CD4-positive, CD25-positive, alpha-beta regulatory T cell (primary cell): ENCODE results near the gene F10. TPM values are rescaled to one million over a fixed set of nuclear protein-coding genes. Genes with fewer than 3 reads are reported as not detected.

Experiments
- ATAC-seq, 2 donors: fragments of 150-1000 bp; cut with Tn5 transposase; one replicate each; pipeline ENCODE4 v1.10.0; 2021; ENCODE audit warnings: low read depth in 2 of 2, moderate number of reproducible peaks in 2 of 2, moderate library complexity in 1 of 2
- DNase-seq, 3 donors: peaks; one replicate each; pipeline versions ENCODE4 v3.0.0 to v3.0.0-alpha.2; 2012 to 2022; ENCODE audit warnings: mixed read lengths in 1 of 3
- H3K27ac ChIP-seq: one replicate; pipeline ENCODE4 v1.7.0; 2013; ENCODE audit warnings: mild to moderate bottlenecking, low read length; ENCODE audit not compliant: insufficient read depth, poor library complexity, severe bottlenecking
- H3K27me3 ChIP-seq: one replicate; pipeline ENCODE4 v1.7.0; 2013; ENCODE audit warnings: low read length; ENCODE audit not compliant: control insufficient read depth, insufficient read depth
- H3K36me3 ChIP-seq: one replicate; pipeline ENCODE4 v1.7.0; 2013; ENCODE audit warnings: mild to moderate bottlenecking, low read length, moderate library complexity; ENCODE audit not compliant: control insufficient read depth, insufficient read depth
- H3K4me1 ChIP-seq: 2 replicates; pipeline ENCODE4 v1.7.0; 2013; ENCODE audit warnings: mild to moderate bottlenecking, low read length; ENCODE audit not compliant: insufficient read depth, control insufficient read depth, poor library complexity, severe bottlenecking
- H3K4me3 ChIP-seq: one replicate; pipeline ENCODE4 v1.7.0; 2013; ENCODE audit warnings: low read depth, mild to moderate bottlenecking, low read length, moderate library complexity
- H3K9me3 ChIP-seq, 2 experiments: 1 replicate in 1 of 2; 2 replicates in 1 of 2; pipeline ENCODE4 v1.7.0; 2013; ENCODE audit warnings: low read length in 2 of 2, mild to moderate bottlenecking in 1 of 2, moderate library complexity in 1 of 2; ENCODE audit not compliant: control insufficient read depth in 2 of 2
- H3K27ac Mint-ChIP-seq, 3 donors: one replicate each; pipeline ENCODE4 v1.8.0; 2020 to 2022; ENCODE audit warnings: mild to moderate bottlenecking in 3 of 3, mixed read lengths in 3 of 3, moderate library complexity in 2 of 3
- H3K27me3 Mint-ChIP-seq: one replicate; pipeline ENCODE4 v1.8.0; 2022; ENCODE audit warnings: mild to moderate bottlenecking, mixed read lengths
- H3K36me3 Mint-ChIP-seq: one replicate; pipeline ENCODE4 v1.8.0; 2020; ENCODE audit warnings: mixed read lengths
- H3K4me1 Mint-ChIP-seq, 4 donors: one replicate each; pipeline ENCODE4 v1.8.0; 2020 to 2022; ENCODE audit warnings: mixed read lengths in 4 of 4, mild to moderate bottlenecking in 1 of 4
- H3K4me3 Mint-ChIP-seq, 4 donors: one replicate each; pipeline ENCODE4 v1.8.0; 2020 to 2022; ENCODE audit warnings: mild to moderate bottlenecking in 4 of 4, mixed read lengths in 4 of 4, moderate library complexity in 3 of 4
- H3K9me3 Mint-ChIP-seq, 7 donors: one replicate each; pipeline ENCODE4 v1.8.0; 2020 to 2022; ENCODE audit warnings: mixed read lengths in 7 of 7, mild to moderate bottlenecking in 3 of 7, moderate library complexity in 2 of 7
- polyA plus RNA-seq, 4 donors: library from polyadenylated mRNA; unstranded; fragments of 300-500 nt; fragmentation: Illumina TruSeq; gene quantifications; one replicate each; pipeline ENCODE4 v1.2.3, GENCODE V29; 2021
- total RNA-seq: library from RNA; stranded (reverse); gene quantifications from one replicate; pipeline ENCODE4 v1.2.3, GENCODE V29; 2022

F10 gene
- total and polyA plus RNA-seq, 5 donors from 2014 or later = 0.11 TPM; not detected in 4

DNA sequence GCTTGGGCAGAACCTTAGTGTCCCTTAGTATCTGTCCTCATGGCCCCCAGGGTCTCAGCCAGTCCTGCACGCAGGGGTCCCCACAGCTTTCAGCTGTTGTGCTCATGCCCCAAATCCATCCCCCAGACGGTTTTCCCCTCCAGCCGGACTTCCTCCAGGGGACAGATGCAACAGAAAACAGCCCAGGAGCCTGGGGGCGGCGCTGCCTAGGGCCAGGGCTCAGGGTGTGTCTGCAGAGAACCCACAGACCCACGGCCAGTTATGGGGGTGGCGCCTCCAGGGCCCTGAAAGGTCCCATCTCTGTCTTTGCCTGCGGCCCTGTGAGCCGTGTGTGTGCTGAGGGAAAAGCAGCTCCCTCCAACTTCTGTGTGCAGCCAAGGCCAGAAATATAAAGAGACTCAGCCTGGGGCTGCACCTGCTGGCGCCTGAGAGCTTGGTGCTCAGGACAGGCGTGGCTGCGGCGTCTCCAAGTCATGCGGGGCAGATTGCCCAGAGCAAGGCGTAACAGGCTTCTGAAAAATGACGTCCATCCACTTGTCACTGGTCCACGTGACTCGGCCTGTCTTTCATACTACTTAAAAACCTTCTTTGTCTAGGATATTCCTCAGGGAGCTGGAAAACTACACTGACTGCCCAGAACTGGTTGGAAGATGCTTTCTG lies 39.1 kb upstream of the F10 start:
- no peaks in the 10 kb centered on the region for H3K4me1 ChIP-seq
- Mint-ChIP-seq H3K27me3 (no peaks in the 10 kb centered on the region), H3K4me3 (no peak overlapping the region), H3K36me3 (no peaks in the 10 kb centered on the region), H3K27ac (no peak overlapping the region), H3K4me1 (no peaks in the 10 kb centered on the region), H3K9me3 (no peaks in the 10 kb centered on the region)
- H3K27me3 ChIP-seq = no peaks in the 10 kb centered on the region
- H3K4me3 ChIP-seq = no peak overlapping the region
- no peak for ATAC-seq
- no peaks in the 10 kb centered on the region for H3K9me3 ChIP-seq
- H3K27ac ChIP-seq = no peak overlapping the region
- no peak for DNase-seq
- no peaks in the 10 kb centered on the region for H3K36me3 ChIP-seq

- no peak overlapping the region for H3K27ac ChIP-seq
- ATAC-seq (no peak), DNase-seq (no peak)
- H3K4me1 Mint-ChIP-seq = no peaks in the 10 kb centered on the region
- H3K27me3 Mint-ChIP-seq = no peaks in the 10 kb centered on the region
- no peaks in the 10 kb centered on the region for H3K36me3 ChIP-seq
- H3K4me3 Mint-ChIP-seq = no peak overlapping the region
- H3K9me3 ChIP-seq = no peaks in the 10 kb centered on the region
- H3K4me1 ChIP-seq = no peaks in the 10 kb centered on the region
- no peak overlapping the region for H3K4me3 ChIP-seq
- H3K36me3 Mint-ChIP-seq = no peaks in the 10 kb centered on the region
- no peaks in the 10 kb centered on the region for H3K9me3 Mint-ChIP-seq
- H3K27ac Mint-ChIP-seq = no peak overlapping the region
- H3K27me3 ChIP-seq = no peaks in the 10 kb centered on the region
Measured at GRCh38 chr13:113084094-113084942, 38.3 kb upstream of the F10 start.

DNA sequence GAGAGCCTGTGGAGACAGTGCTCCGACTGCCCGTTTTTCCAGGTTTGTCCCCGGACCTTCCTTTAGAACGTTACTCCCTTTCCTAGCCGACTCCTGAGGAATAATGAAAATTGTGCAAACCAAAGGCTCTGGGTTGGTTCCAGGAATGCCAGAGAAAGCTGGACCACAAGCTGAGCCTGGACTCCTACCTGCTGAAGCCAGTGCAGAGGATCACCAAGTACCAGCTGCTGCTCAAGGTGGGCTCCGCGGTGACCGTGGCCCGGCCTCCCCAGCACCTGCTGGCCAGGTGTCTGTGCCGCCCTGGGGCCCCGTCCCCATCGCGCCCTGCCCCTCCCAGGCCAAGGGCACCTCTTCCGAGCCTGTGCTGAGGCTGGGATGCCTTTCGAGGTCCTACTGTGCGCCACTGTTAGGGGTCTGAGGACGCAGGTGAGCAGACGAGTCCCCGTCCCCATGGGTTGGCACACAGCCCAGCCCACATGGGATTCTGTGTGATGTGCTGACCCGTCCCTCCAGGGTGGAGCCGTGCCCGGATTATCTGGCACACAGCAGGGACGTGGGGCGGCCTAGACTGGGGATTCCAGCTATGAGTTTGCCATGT lies 37.6 kb upstream of the F10 start:
- DNase-seq (no peak), ATAC-seq (no peak)
- Histone ChIP-seq H3K4me1 (no peaks in the 10 kb centered on the region), H3K27ac (no peak overlapping the region), H3K27me3 (no peaks in the 10 kb centered on the region), H3K36me3 (no peaks in the 10 kb centered on the region), H3K4me3 (no peak overlapping the region), H3K9me3 (no peaks in the 10 kb centered on the region)
- no peaks in the 10 kb centered on the region for H3K36me3 Mint-ChIP-seq
- no peaks in the 10 kb centered on the region for H3K27me3 Mint-ChIP-seq
- H3K9me3 Mint-ChIP-seq = no peaks in the 10 kb centered on the region
- no peaks in the 10 kb centered on the region for H3K4me1 Mint-ChIP-seq
- no peak overlapping the region for H3K4me3 Mint-ChIP-seq
- H3K27ac Mint-ChIP-seq = no peak overlapping the region

DNA sequence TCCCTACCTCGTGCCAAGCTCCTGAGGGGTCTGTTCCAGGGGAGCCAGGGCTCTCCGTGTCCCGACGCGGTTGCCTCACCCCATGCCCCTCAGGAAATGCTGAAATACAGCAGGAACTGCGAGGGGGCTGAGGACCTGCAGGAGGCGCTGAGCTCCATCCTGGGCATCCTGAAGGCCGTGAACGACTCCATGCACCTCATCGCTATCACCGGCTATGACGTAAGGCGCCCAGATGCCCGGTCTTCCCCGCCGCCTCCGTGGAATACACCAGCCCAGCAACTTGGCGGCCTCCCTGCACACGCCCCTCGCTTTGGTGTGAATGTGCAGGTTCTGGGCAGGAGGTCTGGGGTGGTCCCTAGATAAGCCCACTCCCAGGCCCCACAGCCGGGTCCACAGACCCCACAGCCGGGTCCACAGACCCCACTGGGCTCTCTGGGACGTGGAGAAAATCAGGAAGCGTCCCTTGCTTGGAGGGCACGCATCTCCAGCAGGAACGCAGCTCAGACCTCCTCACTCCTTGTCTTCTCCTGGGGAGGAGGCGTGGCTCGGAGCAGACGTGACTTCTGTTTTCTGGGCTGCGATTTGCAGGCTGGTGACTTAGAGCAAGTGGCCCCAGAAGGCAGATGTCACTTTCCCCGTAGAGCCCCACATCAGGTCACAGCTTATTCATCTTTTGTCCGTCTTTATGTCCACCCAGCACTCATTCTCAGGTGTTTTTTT lies 36.4 kb upstream of the F10 start:
- Mint-ChIP-seq H3K4me3 (no peak overlapping the region), H3K36me3 (no peaks in the 10 kb centered on the region), H3K27ac (no peak overlapping the region), H3K27me3 (no peaks in the 10 kb centered on the region), H3K9me3 (no peaks in the 10 kb centered on the region), H3K4me1 (no peaks in the 10 kb centered on the region)
- ATAC-seq = no peak
- Histone ChIP-seq H3K36me3 (no peaks in the 10 kb centered on the region), H3K4me1 (no peaks in the 10 kb centered on the region), H3K4me3 (no peak overlapping the region), H3K9me3 (no peaks in the 10 kb centered on the region), H3K27me3 (no peaks in the 10 kb centered on the region), H3K27ac (no peak overlapping the region)
- no peak for DNase-seq

- no peaks in the 10 kb centered on the region for H3K27me3 Mint-ChIP-seq
- Histone ChIP-seq H3K4me1 (no peaks in the 10 kb centered on the region), H3K4me3 (no peak overlapping the region), H3K9me3 (no peaks in the 10 kb centered on the region), H3K36me3 (no peaks in the 10 kb centered on the region), H3K27me3 (no peaks in the 10 kb centered on the region), H3K27ac (no peak overlapping the region)
- H3K36me3 Mint-ChIP-seq = no peaks in the 10 kb centered on the region
- no peaks in the 10 kb centered on the region for H3K4me1 Mint-ChIP-seq
- H3K27ac Mint-ChIP-seq = no peak overlapping the region
- DNase-seq (no peak), ATAC-seq (no peak)
- H3K4me3 Mint-ChIP-seq = no peak overlapping the region
- H3K9me3 Mint-ChIP-seq = no peaks in the 10 kb centered on the region
Measured at GRCh38 chr13:113086991-113087922, 35.3 kb upstream of the F10 start.

DNA sequence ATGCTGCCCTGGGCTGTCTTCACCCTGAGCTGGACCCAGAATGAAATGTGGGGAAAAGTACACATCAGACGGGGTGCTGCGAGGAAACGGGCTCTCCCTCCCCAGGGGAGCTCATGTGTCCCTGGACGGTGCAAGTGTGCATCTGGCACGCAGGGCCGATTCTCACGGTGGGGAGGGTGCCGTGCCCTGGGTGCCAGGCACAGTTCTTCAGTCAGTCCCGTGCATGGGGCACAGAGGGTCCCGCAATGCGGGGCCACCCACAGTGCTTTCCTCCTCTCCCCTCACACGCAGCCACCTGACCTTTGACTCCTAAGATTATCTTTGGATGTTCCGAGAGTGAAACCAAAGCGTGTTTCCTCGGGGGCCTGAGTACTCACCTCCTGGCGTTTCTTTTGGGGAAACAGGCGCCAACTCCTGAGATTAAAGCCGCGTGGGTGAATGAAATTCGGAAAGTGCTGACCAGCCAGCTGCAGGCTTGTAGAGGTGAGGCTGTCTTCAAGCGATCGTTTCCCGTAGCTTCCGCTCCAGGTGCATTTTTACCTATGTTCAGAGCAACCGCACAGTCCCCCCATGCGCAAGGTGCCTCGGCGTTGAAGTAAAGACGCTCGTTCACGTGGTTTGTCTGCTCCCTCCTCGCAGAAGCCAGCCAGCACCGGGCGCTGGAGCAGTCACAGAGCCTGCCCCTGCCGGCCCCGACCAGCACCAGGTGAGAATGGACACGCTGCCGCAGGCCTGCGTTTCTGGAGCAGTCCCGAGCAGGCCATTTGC lies 34.5 kb upstream of the F10 start:
- no peak overlapping the region for H3K4me3 Mint-ChIP-seq
- Histone ChIP-seq H3K9me3 (no peaks in the 10 kb centered on the region), H3K36me3 (no peaks in the 10 kb centered on the region), H3K27ac (no peak overlapping the region), H3K4me3 (no peak overlapping the region), H3K27me3 (no peaks in the 10 kb centered on the region), H3K4me1 (no peaks in the 10 kb centered on the region)
- peak overlapping the region in 1 of 3 donors; percentile 74 for H3K27ac Mint-ChIP-seq
- H3K9me3 Mint-ChIP-seq = no peaks in the 10 kb centered on the region
- ATAC-seq (no peak), DNase-seq (no peak)
- H3K4me1 Mint-ChIP-seq = no peaks in the 10 kb centered on the region
- H3K36me3 Mint-ChIP-seq = no peaks in the 10 kb centered on the region
- no peaks in the 10 kb centered on the region for H3K27me3 Mint-ChIP-seq
